ENCODE data around the gene ADCY5.

DNA sequence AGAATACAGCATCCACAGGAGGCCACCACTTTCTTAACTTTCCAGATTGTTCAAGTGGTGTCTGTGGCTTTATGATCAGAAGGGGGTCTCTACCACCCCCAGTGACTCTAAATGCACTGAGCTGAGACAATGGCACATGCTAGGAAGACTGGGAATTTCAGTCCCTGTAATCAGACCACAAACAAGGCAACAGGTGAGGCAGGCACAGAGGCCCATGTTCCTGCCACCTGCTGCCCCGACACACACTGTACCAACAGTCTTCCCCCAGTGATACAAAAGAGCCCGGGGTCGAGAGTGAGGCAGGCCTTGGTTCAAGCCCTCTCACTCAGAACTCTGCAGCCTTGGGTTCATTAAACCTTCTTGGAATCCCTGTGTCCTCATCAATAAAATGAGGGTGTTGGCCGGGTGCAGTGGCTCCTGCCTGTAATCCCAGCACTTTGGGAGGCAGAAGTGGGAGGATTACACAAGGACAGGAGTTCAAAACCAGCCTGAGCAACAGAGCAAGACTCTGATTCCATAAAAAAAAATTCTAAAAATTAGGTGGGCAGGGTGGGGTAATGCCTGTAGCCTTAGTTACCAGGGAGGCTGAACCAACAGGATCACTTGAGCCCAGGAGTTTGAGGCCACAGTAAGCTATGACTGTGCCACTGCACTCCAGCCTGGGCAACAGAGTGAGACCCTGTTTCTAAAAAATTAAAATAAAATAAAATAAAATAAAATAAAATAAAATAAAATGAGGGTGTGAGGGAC lies 55.8 kb downstream of the ADCY5 start:
- TF ChIP-seq, protein P1, sequence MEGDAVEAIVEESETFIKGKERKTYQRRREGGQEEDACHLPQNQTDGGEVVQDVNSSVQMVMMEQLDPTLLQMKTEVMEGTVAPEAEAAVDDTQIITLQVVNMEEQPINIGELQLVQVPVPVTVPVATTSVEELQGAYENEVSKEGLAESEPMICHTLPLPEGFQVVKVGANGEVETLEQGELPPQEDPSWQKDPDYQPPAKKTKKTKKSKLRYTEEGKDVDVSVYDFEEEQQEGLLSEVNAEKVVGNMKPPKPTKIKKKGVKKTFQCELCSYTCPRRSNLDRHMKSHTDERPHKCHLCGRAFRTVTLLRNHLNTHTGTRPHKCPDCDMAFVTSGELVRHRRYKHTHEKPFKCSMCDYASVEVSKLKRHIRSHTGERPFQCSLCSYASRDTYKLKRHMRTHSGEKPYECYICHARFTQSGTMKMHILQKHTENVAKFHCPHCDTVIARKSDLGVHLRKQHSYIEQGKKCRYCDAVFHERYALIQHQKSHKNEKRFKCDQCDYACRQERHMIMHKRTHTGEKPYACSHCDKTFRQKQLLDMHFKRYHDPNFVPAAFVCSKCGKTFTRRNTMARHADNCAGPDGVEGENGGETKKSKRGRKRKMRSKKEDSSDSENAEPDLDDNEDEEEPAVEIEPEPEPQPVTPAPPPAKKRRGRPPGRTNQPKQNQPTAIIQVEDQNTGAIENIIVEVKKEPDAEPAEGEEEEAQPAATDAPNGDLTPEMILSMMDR (IDR thresholded peaks at IDR 0.05; ENCODE audit: borderline replicate concordance, extremely low read depth, low read length, poor library complexity, severe bottlenecking): no peak
- TF ChIP-seq EZH2 (IDR thresholded peaks at IDR 0.05; ENCODE audit: borderline replicate concordance, low read depth, low read length, severe bottlenecking): no peak
